GM21423 (cell line): ENCODE measurements around the gene TAP2.

ENCODE experiments used
- ATAC-seq: cut with Tn5 transposase; IDR thresholded peaks from one replicate; pipeline ENCODE4 v1.9.1; 2021; ENCODE audit warnings: mild to moderate bottlenecking, moderate library complexity; ENCODE audit not compliant: unreplicated experiment

Gene TAP2

DNA sequence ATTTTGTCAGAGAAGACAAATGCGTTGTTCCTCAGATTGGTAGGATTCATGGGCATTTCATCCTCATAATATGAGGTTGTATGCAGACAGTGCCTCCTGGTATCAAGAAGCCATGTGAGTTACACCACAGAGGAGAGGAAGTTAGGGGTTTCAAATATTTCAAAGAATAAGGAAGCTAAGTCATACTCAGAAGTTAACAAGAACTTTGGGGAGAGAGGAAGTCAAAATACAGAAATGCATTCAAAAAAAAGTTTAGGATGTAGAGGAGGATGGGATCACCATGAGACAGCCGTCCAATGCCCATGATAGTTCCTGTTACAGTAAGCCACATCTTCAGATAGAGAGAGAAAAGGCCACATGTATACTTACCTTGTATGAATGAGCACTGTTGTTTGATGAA lies 44.0 kb downstream of the TAP2 start:
- ATAC-seq = no peak

DNA sequence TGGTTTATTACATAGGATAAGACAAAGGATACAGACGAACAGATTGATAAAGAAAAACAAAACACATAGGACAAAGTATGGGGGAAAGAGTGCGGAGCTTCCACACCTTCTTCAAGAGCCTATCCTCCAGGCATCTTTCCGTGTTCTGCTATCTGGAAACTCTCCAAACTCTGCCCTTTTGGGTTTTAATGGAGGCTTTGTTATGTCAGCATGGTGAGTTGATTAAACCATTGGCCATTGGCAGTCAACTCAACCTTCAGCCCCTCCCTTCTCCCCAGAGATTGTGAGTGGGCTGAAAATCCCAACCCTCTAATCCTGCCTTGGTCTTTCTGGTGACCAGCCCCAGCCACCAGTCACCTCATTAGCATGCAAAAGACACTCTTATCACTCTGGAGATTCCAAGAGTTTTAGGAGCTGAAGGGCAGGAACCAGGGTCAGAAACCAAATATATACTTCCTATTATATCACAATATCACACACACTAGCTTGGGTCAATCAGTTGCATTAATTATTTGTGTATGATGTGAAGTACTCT lies 45.6 kb downstream of the TAP2 start:
- no peak for ATAC-seq

DNA sequence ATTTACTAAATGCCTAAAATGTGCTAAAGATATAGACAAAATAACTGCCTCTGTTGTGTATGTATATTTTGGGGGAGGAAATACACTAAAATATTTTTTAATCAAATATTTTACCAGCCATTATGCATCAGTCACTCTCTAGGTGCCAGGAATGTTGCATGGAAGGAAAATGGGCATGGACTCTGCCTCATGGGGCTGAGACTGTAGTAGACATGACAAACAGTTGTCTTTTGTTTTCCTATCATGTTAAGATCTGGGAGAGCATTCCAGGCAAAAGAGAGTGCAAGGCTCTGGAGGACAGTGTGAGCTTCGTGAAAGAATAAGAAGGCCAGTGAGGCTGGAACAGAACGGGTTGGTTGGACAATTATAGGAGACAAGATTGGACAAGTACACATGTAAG lies 48.2 kb downstream of the TAP2 start:
- ATAC-seq = no peak
